Measurements from ENCODE around the gene ANHX. TPM values are rescaled to one million over a fixed set of nuclear protein-coding genes. Genes with fewer than 3 reads are reported as not detected.

ANHX gene
- total RNA-seq, 4 donors from 2014 or later, result not detected

DNA sequence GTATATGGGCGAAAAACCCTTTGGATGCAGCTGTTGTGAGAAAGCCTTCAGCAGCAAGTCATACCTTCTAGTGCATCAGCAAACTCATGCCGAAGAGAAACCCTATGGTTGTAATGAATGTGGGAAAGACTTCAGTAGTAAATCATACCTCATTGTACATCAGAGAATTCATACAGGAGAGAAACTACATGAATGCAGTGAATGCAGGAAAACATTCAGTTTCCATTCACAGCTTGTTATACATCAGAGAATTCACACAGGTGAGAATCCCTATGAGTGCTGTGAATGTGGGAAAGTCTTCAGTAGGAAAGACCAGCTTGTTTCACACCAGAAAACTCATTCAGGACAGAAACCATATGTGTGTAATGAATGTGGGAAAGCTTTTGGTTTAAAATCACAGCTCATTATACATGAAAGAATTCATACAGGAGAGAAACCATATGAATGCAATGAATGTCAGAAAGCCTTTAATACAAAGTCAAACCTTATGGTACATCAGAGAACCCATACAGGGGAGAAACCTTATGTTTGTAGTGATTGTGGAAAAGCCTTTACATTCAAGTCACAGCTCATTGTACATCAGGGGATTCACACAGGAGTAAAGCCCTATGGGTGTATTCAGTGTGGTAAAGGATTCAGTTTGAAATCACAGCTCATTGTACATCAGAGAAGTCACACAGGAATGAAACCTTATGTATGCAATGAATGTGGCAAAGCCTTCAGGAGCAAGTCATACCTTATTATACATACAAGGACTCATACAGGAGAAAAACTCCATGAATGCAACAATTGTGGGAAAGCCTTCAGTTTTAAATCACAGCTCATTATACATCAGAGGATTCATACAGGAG is 33.0 kb downstream of the ANHX start:
- TF ChIP-seq, protein P1, sequence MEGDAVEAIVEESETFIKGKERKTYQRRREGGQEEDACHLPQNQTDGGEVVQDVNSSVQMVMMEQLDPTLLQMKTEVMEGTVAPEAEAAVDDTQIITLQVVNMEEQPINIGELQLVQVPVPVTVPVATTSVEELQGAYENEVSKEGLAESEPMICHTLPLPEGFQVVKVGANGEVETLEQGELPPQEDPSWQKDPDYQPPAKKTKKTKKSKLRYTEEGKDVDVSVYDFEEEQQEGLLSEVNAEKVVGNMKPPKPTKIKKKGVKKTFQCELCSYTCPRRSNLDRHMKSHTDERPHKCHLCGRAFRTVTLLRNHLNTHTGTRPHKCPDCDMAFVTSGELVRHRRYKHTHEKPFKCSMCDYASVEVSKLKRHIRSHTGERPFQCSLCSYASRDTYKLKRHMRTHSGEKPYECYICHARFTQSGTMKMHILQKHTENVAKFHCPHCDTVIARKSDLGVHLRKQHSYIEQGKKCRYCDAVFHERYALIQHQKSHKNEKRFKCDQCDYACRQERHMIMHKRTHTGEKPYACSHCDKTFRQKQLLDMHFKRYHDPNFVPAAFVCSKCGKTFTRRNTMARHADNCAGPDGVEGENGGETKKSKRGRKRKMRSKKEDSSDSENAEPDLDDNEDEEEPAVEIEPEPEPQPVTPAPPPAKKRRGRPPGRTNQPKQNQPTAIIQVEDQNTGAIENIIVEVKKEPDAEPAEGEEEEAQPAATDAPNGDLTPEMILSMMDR (IDR thresholded peaks at IDR 0.05), result no peak
- TF ChIP-seq POLR2A (IDR thresholded peaks at IDR 0.05), result no peak

DNA sequence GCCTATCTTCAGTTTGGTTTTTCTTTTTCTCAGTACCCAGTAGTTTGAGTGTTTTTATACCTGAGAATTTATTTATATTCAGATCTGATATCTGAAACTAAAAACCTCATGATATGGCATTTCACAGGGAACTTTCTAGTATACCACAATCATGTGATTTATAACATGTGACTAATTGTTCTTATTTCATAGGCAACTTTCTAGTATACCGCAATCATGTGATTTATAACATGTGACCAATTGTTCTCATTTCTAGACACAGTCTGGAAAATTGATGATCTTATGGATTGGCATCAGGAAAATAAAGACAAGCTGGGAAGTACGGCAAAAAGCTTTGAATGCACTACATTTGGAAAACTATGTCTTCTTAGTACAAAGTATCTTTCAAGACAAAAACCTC is 33.8 kb downstream of the ANHX start:
- Histone ChIP-seq H3K9me3 (peaks cover 0 to 71% (median 41%) of the 10 kb centered on the region in 4 donors), H3K27me3 (no peaks in the 10 kb centered on the region), H3K4me3 (no peak overlapping the region), H3K4me1 (no peaks in the 10 kb centered on the region), H3K27ac (no peak overlapping the region), H3K36me3 (peaks cover 0 to 35% (median 0%) of the 10 kb centered on the region in 3 donors)
- DNase-seq, result no peak
- no peak for TF ChIP-seq POLR2A (IDR thresholded peaks at IDR 0.05)
- TF ChIP-seq, protein P1 (IDR thresholded peaks at IDR 0.05), result no peak

More for the DNA sequence above, 33.0 kb downstream of the ANHX start:
- Histone ChIP-seq H3K4me1 (no peaks in the 10 kb centered on the region), H3K9me3 (peaks cover 0 to 80% (median 45%) of the 10 kb centered on the region in 4 donors), H3K4me3 (no peak overlapping the region), H3K27me3 (no peaks in the 10 kb centered on the region), H3K36me3 (peaks cover 0 to 34% (median 0%) of the 10 kb centered on the region in 3 donors), H3K27ac (no peak overlapping the region)
- DNase-seq, result no peak

DNA sequence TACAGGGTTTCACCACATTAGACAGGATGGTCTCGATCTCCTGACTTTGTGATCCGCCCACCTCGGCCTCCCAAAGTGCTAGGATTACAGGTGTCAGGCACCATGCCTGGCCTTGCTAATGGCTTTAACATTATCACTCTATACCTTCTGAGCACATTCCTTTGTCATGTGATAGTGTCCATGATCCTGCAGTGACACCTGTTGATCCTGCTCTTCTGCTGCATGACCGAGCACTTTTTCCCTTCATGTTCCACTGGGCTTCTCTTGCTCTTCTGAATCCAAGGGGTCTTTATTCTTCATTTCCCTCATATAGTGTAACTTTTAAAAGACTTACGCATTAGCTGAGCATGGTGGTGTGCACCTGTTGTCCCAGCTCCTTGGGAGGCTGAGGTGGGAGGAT is 42.8 kb downstream of the ANHX start:
- no peaks in the 10 kb centered on the region for H3K4me1 ChIP-seq
- H3K9me3 ChIP-seq, result peaks cover 0 to 88% (median 35%) of the 10 kb centered on the region in 4 donors
- TF ChIP-seq, protein P1 (IDR thresholded peaks at IDR 0.05), result no peak
- TF ChIP-seq POLR2A (IDR thresholded peaks at IDR 0.05), result no peak
- H3K27ac ChIP-seq, result no peak overlapping the region
- no peaks in the 10 kb centered on the region for H3K27me3 ChIP-seq
- H3K4me3 ChIP-seq, result no peak overlapping the region
- no peak for DNase-seq
- peaks cover 0 to 90% (median 6%) of the 10 kb centered on the region in 3 donors for H3K36me3 ChIP-seq

DNA sequence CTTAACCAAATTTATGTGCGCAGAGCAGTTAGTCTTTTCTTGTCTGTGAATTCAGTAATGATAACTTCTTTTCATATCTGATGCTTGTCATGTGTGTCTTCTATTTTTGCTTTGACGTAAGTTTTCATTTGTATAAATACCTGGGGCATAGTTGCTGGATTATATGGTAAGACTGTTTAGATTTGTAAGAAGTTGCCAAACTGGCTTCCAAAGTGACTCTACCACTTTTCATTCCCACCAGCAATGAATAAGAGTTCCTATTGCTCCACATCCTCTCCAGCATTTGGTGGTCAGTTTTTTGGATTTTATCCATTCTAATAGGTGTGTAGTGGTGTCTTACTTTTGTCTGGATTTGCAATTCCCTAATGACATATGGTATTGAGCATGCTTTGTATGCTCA is 45.5 kb downstream of the ANHX start:
- Histone ChIP-seq H3K4me3 (no peak overlapping the region), H3K27me3 (no peaks in the 10 kb centered on the region), H3K36me3 (peaks cover 0 to 100% (median 6%) of the 10 kb centered on the region in 3 donors), H3K9me3 (peaks cover 0 to 98% (median 43%) of the 10 kb centered on the region in 4 donors), H3K4me1 (no peaks in the 10 kb centered on the region), H3K27ac (no peak overlapping the region)
- DNase-seq, result no peak
- TF ChIP-seq POLR2A (IDR thresholded peaks at IDR 0.05), result no peak
- TF ChIP-seq, protein P1 (IDR thresholded peaks at IDR 0.05), result no peak

DNA sequence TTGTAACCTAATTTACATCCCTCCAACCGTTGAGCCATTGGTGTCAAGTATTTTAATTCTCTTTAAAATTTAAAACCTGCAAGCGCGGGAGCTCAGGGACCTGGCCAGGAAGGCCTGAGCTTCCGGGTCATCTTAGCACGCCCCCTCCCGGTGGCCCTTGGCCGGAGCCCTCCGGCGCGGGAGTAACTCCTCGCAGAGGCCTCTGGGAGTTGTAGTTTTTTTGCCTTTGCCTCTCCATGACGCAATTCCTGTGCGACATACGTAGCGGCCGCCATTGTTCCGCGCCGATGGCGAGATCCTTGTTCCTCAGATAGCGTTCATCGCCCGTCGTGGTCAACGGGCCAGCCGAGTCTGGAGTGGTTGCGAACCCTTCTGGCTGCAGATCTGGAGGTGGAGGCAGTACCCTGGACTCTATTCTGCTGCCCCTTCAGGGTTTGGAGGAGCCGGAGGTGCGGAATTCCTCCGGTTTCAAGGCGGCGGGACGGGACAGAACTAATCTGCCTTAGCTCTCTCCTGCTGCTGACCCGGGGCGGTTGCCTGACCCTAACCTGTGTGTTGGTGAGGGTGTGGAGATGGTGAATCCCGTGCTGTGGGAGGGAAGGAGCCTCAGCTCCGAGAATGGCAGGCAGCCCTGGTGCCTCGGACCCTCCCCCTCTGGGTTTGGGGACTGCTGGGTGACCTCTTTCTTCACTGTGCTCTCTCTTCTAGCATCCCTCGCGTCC is 54.3 kb downstream of the ANHX start, which contains the start of gene ZNF268:
ZNF268 (plus strand) TSS at position 258 of the 722 bp plus-strand sequence. CDS start 503 bp downstream, outside the sequence.
- peaks cover 0 to 49% (median 11%) of the 10 kb centered on the region in 4 donors for H3K9me3 ChIP-seq

More for the DNA sequence above, 54.3 kb downstream of the ANHX start, which contains the start of gene ZNF268:
- Histone ChIP-seq H3K4me1 (peaks cover 0 to 9% (median 0%) of the 10 kb centered on the region in 4 donors), H3K27me3 (no peaks in the 10 kb centered on the region), H3K36me3 (peaks cover 0 to 38% (median 0%) of the 10 kb centered on the region in 3 donors), H3K27ac (peak within 1 kb of the TSS; percentile 32 to 76 (median 62)), H3K4me3 (peak within 1 kb of the TSS; percentile 66 to 81 (median 72))
- DNase-seq, result peak; percentile 87 to 96 (median 92)
- TF ChIP-seq POLR2A (IDR thresholded peaks at IDR 0.05), result peak; percentile 33 to 37
- TF ChIP-seq, protein P1 (IDR thresholded peaks at IDR 0.05), result peak; percentile 65 to 82 (median 78)
